GM18867 (cell line): ENCODE measurements around the gene PRSS38.

Experiments used
- ATAC-seq: cut with Tn5 transposase; IDR thresholded peaks from one replicate; pipeline ENCODE4 v1.9.1; 2021; ENCODE audit warnings: mild to moderate bottlenecking, moderate library complexity; ENCODE audit not compliant: unreplicated experiment

The PRSS38 gene

GRCh38 chr1:227815468-227816409 is at the start of gene PRSS38:
PRSS38 (plus strand) TSS chr1:227815675; CDS start chr1:227815717, 42 bp downstream.
- ATAC-seq = no peak

DNA sequence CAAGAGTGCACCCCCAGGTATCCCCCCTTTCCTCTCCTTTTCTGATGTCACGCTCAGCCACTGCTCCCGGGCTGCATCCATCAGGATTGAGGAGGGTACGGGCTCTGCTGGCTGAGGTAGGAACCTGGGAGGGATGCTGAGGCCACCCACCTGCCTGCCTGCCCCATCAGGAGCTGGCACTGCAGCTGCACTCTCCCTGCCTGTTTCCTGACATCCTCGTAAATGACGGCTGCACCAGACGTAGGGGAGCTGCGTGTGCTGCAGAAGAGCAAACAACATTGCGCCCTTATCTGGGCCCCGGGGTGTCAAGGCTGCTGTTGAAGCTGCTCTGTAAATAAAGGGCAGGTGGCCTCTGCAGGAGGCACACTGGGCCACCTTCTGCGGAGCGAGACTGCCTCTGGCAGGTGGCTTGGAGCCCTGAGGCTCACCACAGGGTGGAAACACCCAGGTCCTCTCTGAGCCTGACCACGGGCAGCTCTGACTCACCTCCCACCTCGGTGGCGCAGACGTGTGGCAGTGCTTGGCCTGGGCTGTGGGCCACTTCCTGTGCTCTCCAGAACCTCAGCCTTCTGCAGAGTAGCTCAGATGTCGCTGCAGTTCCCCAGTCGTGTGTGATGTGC is 49.4 kb upstream of the PRSS38 start:
- ATAC-seq = no peak

GRCh38 chr1:227766653-227767277 is 48.7 kb upstream of the PRSS38 start:
- no peak for ATAC-seq

DNA sequence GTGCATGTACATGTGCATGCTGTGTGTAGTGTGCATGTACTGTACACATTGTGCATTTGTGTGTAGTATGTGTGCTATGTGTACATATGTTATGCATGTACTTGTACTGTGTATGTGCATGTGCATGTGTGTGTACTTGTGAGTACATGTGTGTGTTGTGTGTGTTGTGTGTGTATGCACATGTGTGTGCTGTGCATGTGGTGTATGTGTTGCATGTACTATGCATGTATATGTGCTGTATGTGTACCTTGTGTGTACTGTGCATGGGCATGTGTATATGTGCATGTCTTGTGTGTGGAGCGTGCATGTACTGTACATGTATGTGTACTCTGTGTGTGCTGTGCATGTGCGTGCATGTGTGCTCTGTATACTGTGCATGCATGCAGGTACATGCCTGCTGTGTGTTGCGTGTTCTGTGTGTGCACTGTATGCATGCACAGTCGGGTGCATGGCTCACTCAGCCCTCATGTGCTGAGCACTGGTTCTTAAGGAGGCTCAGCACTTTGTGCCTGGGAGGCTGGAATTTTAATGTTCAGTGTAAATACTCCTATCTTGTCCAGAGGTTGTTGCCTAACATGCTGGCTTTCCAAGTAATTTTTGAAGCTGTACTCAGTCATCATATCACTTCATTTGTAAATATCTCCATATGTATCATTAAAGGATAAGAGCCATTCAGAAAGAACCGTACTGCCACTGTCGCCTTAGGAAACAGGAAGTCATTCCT is 47.9 kb upstream of the PRSS38 start:
- no peak for ATAC-seq

- no peak for ATAC-seq
These were observed 47.4 kb upstream of the PRSS38 start for GRCh38 chr1:227768125-227768439.

DNA sequence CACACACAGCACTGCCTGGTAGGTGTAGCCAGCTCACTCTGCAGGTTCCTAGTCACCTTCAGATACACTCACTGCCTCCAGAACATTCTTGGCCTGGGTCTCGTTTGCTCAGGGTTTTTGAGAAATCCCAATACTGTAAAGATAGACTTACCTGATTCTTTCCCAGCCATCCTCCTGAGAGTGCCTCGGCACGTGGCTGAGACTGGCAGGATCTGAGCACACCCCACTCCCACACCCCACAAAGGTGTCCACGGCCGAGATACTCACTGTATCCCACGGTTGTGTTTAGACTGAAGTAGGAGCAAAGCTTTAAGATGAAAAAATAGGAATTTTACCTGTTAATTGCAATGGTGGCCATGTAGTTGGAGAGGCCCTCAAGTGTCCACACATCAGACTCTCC is 46.8 kb upstream of the PRSS38 start:
- ATAC-seq = no peak

DNA sequence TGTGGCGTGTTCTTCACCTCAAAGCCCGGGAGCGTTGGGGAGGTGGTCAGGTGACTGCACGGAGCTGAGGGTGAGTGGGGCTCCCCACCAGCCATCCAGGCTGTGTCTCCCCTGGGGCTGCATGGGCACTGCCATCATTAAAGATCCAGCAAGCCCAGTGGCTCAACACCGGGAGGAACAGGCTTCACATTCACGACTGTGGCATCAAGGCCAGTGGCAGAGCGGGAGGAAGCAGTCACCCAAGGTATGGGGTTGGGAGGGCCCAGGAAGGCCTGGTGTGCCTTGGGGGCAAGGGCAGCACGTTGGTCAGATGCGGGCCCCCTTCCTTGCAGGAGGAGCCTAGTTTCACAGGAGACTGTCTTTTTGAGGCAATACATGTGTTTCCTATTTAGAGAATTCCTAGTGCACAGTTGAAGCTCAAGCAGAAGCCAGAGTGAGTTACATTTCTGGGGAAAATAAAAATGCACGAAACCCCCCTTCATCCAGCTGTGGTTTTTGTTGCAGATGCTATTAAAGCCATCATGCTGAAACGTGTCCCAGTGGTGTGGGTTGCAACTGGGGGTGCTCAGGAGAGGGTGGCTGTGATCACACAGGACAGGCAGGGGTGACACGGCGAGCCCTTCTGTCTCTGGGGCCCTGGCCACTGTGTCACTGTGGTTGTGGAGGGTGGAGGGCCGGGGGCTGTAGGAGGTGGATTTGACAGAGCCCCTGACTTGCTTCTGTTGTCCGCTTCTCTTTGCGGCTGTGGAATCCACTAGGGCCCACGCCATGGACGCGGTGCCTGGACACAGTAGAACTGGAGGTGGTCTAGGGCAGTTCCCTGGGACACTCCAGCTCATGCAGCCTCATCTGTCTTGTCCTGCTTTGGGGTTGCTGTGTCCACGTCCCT is 46.2 kb upstream of the PRSS38 start:
- no peak for ATAC-seq

DNA sequence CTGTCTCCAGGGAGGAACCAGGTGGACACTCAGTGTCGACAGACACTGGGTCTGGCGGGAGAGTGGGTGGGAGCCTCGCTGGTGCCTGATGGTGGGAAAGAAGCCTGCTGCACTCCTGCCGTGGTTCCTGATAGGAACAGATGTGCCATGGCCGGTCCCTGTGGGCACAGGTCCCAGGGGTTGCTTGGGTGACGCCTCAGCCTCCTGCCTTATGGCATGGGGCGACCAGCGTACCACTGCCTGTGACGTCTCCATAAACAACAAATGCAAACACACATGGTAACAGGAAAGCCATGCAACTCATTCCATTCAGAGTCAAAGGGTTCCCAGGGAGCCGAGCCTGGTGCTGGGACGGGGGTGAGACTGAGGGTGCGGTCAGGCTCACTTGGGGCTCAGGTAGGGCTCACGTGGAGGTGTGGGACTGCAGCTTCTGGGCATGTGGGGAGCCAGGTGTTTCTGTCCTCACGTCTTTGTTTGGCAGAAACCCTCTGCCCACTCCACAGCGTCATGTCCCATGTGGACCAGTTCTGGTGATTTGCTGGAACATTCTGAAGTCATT is 45.5 kb upstream of the PRSS38 start:
- ATAC-seq = no peak

DNA sequence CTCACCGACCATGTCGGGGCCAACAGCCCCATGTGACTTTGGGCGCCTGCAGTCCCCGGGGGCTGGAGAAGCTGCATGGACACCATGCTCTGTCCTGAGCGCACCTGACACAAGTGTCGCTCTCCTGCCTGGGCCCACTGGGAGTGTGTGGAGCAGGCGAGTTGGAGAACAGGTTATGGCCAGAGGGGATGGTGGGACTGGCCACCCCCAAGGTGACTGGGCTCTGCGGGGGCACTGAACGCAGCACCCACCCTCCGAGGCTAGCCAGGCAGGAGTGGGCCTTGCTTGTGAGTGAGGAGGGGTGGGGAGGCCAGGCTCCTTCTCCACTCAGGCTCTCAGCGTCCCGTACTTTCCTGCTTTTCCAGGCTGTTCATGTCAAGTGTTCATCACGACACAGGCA is 44.7 kb upstream of the PRSS38 start:
- no peak for ATAC-seq

DNA sequence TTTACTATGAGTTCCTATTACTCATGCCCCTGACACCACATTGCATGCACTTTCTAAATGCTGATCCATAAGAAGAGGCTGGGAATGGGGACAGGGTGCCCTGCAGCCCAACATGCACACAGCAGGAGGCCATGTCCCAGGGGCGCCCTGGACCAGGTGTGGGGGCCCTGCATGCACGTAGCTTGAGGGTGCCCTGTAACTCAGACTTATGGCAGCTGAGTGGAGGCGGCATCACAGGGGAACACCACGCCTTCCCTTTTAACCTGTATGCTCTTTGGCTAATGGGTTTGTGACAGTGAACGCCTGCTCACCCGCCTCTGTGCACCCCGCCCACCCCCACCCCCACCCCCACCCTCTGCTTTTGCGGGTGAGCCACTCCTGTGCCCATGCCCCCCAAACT is 44.1 kb upstream of the PRSS38 start:
- ATAC-seq = no peak

GRCh38 chr1:227771771-227772170 is 43.7 kb upstream of the PRSS38 start:
- no peak for ATAC-seq

DNA sequence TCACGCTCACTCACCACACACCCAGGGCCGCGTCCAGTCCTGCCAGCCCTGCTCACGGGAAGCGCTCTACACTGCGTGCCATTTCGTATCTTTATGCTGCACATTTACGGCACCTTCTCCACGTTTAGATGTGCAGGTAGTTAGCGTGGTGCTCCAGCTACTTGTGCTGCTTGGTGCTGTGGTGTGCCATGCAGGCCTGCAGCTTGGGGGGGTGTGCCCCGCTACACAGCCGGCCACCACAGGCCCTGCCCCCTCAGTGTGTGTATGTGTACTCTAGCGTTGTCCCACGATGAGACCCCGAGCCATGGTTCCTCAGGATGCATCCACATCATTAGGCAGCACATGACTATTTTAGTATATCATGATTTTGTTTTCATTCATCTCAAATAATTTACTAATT is 41.9 kb upstream of the PRSS38 start:
- no peak for ATAC-seq

DNA sequence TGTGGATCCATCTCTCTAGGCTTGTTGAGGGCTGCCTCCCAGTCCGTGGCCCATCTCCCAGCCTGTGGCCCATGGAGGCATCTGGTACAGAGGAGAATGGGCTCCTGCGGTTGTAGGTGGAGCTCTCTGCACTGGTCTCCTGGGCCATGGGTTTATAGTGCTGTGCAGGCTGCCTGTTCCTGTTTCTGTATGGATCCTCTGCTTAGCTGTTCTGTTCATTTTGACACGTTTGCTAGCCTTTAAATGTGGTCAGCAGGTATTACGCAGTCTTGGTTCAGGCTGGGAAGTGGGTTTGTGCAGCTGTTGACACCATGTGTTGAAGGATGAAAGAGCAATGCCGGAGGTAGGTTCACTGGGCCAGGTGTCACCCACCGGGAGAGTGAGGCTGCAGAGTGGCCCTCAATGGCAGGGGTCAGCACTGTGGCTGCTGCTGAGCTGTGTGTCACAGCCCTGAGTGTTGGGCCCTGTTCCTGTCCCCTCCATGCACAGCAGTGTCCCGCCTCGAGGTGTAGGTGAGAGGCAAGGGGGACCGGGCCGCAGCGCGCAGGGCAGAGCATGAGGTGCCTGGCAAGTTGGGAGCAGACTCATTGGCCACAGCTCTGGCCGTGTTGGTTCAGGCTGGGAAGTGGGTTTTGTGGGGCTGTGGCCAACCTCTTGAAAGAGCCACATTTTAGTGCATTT is 41.3 kb upstream of the PRSS38 start:
- no peak for ATAC-seq

- ATAC-seq = no peak
These were observed 40.4 kb upstream of the PRSS38 start for GRCh38 chr1:227774821-227775661.

- ATAC-seq = no peak
These were observed 39.6 kb upstream of the PRSS38 start for GRCh38 chr1:227775841-227776240.

DNA sequence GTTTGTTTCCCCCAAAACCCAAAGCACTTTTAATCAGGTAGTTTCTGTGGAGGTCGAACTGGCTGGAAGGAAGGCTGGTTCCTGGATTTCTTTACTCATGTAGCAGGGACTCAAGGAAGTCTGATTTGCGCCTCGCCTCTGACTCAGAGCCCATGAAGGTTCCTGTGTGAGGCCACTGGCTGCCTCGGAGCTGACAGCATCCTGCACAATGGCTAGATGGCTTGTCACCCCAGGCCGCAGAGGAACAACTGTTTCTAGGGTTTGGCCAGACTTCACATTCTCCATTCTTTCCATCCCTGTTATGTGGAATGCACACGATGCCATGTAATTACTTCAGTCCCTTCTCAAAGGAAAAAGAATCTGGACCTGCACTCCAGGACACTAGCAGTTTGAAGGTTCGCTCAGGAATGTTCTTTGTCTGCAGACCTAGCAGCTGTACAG is 39.1 kb upstream of the PRSS38 start:
- no peak for ATAC-seq

DNA sequence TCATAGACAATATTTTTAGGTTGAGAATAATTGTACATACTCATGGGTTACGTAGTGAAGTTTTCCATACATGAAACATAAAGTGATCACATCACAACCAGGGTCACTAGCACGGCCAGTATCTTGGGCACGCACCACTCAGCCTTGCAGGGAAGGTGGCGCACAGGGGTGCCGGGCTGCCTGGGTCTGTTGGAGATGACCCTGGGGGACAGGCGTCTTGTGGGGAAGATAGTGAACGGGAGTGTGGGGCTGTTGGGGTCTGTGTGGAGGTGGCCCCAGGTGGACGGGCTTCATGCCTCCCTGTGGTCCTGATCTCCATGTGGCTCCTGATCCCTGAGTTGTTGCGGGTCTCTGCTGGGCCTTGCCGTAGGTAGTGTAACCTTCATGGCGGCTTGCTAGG is 38.3 kb upstream of the PRSS38 start:
- no peak for ATAC-seq

DNA sequence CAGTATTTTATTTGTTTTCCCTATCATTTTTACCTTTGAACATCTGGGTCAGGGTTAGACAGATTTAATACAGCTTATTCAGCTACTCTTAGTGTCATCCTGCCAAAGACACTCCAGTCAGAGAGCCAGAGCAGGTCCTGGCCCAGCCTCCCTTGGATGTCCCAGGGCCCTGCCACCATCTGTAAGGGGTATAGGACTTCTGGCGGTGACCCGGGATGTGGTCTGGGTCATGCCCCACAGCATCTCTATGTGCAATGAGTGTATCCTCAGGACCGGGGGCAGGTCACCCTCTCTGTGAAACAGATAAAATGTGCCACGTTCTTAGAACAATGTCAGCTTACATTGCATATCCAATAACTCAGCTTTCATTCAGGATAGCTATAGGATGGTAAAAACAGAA is 37.8 kb upstream of the PRSS38 start:
- no peak for ATAC-seq
